Esophagus (tissue), 2 donors: ENCODE data around the gene PGBD4. TPM values are rescaled to one million over a fixed set of nuclear protein-coding genes. Genes with fewer than 3 reads are reported as not detected.
A peak's percentile ranks its signal among the peaks of the same experiment; 100 is the strongest.

Source experiments
- H3K27ac ChIP-seq, 2 donors: one replicate each; pipeline ENCODE4 v1.5.1; 2013; ENCODE audit warnings: low read depth in 2 of 2, mild to moderate bottlenecking in 2 of 2, inconsistent platforms in 1 of 2, low read length in 1 of 2, moderate library complexity in 1 of 2
- H3K27me3 ChIP-seq, 2 donors: one replicate each; pipeline ENCODE4 v1.6.1; 2013; ENCODE audit warnings: low read length in 2 of 2, control low read depth in 1 of 2, mild to moderate bottlenecking in 1 of 2; ENCODE audit not compliant: insufficient read depth in 2 of 2, control insufficient read depth in 1 of 2
- H3K36me3 ChIP-seq, 2 donors: one replicate each; pipeline ENCODE4 v1.6.1; 2013; ENCODE audit warnings: low read length in 1 of 2; ENCODE audit not compliant: control insufficient read depth in 2 of 2, insufficient read depth in 2 of 2
- H3K4me1 ChIP-seq, 2 donors: one replicate each; pipeline ENCODE4 v1.6.1; 2013; ENCODE audit warnings: low read length in 1 of 2; ENCODE audit not compliant: control insufficient read depth in 2 of 2, insufficient read depth in 2 of 2
- H3K4me3 ChIP-seq, 2 donors: one replicate each; pipeline ENCODE4 v1.5.1; 2013; ENCODE audit warnings: low read length in 2 of 2, mild to moderate bottlenecking in 2 of 2, low read depth in 1 of 2, moderate library complexity in 1 of 2
- H3K9me3 ChIP-seq, 2 donors: one replicate each; pipeline ENCODE4 v1.6.1; 2013; ENCODE audit warnings: mild to moderate bottlenecking in 2 of 2, low read depth in 1 of 2, low read length in 1 of 2, moderate library complexity in 1 of 2; ENCODE audit not compliant: control insufficient read depth in 2 of 2, insufficient read depth in 1 of 2
- WGBS, 2 donors: extraction: QIAGEN DNeasy Blood & Tissue Kit; methylation state at CpG; one replicate each; pipeline ENCODE4 v1.1.7; 2013; 5-methylcytosine and 5-hydroxymethylcytosine counted together
- polyA plus RNA-seq, 2 donors: library from polyadenylated mRNA; stranded (reverse); fragments of 200-250 nt; gene quantifications; one replicate each; pipeline ENCODE4 v1.2.3, GENCODE V29; 2013
- donor health status: healthy with polysubstance abuse.
- donor health status: Bipolar disorder and iron deficiency.

Gene PGBD4
- polyA plus RNA-seq, 2 donors = 0.49 to 0.71 TPM

DNA sequence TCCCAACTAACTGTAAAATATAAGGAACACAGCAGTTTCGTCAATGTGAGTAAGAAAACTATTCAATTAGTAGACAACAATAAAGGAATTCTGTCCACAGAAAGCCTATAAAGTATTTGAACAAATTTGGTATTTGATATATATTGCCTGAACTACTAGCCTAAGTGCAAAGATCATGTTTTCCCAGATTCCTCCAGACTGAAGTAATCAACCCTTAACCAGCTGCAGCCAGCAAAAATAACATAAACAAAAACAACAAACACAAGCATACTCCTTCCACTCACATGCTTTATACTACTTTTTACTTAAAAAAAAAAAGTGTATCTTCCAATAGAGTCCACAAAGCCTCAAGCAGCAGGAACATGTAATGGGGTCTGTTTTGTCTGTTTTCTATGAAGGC is 24.1 kb downstream of the PGBD4 start:
- Histone ChIP-seq H3K4me3 (no peak overlapping the region), H3K4me1 (no peaks in the 10 kb centered on the region), H3K27me3 (no peaks in the 10 kb centered on the region), H3K36me3 (no peaks in the 10 kb centered on the region), H3K27ac (no peak overlapping the region), H3K9me3 (no peaks in the 10 kb centered on the region)
- 53 to 56% methylated on average over 1 of the region's 1 CpG for WGBS, 2 donors

DNA sequence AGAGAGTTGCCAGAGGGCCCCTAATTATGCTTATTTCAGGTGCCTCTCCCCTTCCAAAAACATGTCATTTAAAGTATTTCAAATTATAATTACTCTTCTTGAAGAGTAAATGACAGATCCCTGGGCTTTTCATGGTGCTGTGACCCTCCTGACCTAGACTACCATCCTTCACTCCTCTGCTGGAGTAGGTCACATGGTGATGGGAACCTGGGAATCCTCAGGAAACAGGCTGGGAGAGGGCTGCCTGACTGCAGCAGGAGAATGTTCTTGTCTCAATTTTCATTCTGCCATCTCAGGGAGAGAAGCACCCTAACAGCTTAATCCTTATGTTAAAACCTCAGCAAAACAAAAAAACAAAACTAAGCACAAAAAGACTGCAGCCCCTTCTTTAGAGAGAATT is 24.6 kb downstream of the PGBD4 start:
- H3K36me3 ChIP-seq = no peaks in the 10 kb centered on the region
- no peaks in the 10 kb centered on the region for H3K27me3 ChIP-seq
- H3K9me3 ChIP-seq = no peaks in the 10 kb centered on the region
- H3K27ac ChIP-seq = no peak overlapping the region
- H3K4me1 ChIP-seq = no peaks in the 10 kb centered on the region
- no peak overlapping the region for H3K4me3 ChIP-seq

DNA sequence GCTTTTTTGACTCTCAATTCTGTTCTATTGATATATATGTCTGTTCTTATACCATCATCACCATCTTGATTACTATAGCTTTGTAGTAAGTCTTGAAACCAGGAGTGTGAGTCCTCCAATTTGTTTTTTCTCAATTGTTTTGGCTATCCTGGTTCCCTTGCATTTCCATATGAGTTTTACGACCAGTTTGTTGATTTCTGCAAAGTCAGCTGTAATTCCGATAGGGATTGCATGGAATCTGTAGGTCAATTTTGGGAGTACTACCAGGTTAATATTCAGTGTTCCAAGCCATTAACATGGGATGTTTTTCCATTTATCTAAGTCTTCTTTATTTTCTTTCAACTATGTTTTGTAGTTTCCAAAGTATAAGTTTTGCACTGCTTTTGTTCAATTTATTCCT is 27.0 kb downstream of the PGBD4 start:
- no peaks in the 10 kb centered on the region for H3K27me3 ChIP-seq
- no peak overlapping the region for H3K4me3 ChIP-seq
- WGBS, 2 donors = 48 to 49% methylated on average over 2 of the region's 2 CpGs
- no peaks in the 10 kb centered on the region for H3K9me3 ChIP-seq
- no peaks in the 10 kb centered on the region for H3K4me1 ChIP-seq
- no peaks in the 10 kb centered on the region for H3K36me3 ChIP-seq
- H3K27ac ChIP-seq = no peak overlapping the region

DNA sequence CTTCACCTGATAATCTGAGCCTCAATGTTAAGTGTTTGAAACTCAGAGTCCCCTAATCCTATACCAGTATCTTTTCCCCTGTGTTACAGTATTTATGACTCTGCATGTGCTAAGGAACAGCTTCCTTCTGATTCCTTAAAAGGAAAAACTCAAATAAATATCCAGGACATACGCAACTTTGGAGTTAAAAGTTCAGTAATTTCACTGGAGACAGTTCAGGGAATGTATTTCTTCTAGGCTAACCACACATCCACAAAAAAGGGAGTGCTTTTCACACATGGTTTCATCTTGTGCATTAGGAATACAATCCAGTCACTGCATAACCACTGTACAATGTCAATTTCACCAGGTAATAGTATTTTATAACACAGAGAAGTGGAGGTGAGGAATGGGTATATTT is 31.0 kb downstream of the PGBD4 start:
- Histone ChIP-seq H3K36me3 (no peaks in the 10 kb centered on the region), H3K27ac (no peak overlapping the region), H3K4me1 (no peaks in the 10 kb centered on the region), H3K27me3 (no peaks in the 10 kb centered on the region), H3K4me3 (no peak overlapping the region), H3K9me3 (no peaks in the 10 kb centered on the region)
- WGBS, 2 donors = 90 to 95% methylated on average over 1 of the region's 1 CpG

DNA sequence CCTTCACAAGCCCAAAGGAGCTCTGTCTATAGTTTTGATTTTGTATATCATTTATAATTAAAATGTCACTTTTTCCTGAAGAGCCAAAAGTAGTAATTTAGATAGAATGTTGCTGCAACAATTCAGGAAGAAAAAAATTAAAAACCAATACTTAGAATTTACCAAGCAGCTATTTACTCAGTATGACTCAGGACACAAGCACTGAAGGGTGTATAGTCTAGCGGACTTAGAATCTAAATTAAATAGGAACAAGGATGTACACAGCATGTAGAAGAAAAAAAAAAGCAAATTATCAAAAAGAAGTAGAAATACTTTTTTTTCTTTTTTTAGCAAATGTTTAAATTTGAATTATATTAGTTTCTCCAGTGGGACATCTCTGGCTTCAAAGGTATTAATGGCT is 31.6 kb downstream of the PGBD4 start:
- Histone ChIP-seq H3K27me3 (no peaks in the 10 kb centered on the region), H3K4me3 (no peak overlapping the region), H3K4me1 (no peaks in the 10 kb centered on the region), H3K27ac (no peak overlapping the region), H3K9me3 (no peaks in the 10 kb centered on the region), H3K36me3 (no peaks in the 10 kb centered on the region)
- WGBS, 2 donors = 88 to 90% methylated on average over 1 of the region's 1 CpG

DNA sequence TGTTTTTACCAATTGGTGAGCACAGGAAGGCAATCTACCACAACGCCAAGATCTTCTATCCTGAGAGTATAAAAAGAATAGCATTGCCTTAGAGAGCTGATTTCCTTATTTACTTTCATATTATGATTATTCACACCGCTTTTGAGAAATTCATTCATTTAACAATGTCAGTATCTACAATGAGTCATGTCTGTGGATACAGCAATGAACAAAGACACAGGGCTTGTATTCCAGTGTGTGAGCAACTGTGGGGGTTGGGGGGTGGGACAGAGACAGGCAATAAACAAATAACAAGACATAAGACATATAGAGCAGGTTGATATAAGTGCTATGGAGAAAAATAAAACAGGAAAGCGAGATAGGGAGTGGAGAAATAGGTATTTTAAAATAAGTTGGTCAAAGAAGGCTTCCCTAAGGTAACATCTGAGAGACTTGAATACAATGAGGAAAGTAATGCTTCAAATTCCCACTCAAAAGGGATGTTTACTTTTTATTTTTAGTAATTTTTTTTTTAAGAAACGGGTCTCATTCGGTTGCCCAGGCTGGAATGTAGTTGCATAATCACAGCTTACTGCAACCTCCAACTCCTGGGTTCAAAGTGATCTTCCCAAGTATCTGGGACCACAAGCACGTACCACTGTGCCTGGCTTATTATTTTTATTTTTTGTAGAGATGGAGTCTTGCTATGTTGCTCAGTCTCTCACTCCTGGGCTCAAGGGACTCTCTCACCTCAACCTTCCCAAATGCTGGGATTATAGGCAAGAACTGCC is 45.7 kb downstream of the PGBD4 start:
- 53 to 62% methylated on average over 6 of the region's 6 CpGs for WGBS, 2 donors
- H3K27me3 ChIP-seq = no peaks in the 10 kb centered on the region
- peaks cover 3 to 11% of the 10 kb centered on the region in 2 donors for H3K36me3 ChIP-seq
- H3K27ac ChIP-seq = no peak overlapping the region
- no peaks in the 10 kb centered on the region for H3K9me3 ChIP-seq
- no peaks in the 10 kb centered on the region for H3K4me1 ChIP-seq
- H3K4me3 ChIP-seq = no peak overlapping the region

DNA sequence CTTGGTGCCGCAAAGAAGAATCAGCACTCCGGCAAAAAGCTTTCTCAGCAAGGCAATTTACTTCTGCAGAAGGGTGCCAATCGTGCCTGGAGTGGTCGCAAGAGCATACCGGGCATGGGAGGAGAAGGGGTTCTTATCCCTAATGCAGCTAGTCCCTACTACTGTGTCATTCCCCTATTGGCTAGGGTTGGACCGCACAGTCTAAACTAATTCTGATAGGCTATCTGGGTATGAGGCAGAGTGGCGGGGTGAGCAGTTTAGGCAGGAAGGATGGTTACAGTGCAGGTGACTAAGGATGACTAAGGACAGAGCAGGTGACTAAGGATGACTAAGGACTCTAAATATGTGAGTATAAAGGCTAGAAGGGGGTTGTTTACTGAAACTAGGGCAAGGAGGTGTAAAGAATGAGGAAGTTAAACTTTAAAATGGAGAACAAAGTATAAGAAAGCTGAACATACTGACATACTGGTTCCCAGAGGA is 52.9 kb downstream of the PGBD4 start:
- H3K4me1 ChIP-seq = no peaks in the 10 kb centered on the region
- 94% methylated on average over 7 of the region's 7 CpGs for WGBS, 2 donors
- H3K9me3 ChIP-seq = peaks cover 0 to 3% of the 10 kb centered on the region in 2 donors
- no peak overlapping the region for H3K4me3 ChIP-seq
- H3K36me3 ChIP-seq = peaks cover 5 to 10% of the 10 kb centered on the region in 2 donors
- H3K27ac ChIP-seq = peak overlapping the region in 1 of 2 donors; percentile 55
- no peaks in the 10 kb centered on the region for H3K27me3 ChIP-seq

DNA sequence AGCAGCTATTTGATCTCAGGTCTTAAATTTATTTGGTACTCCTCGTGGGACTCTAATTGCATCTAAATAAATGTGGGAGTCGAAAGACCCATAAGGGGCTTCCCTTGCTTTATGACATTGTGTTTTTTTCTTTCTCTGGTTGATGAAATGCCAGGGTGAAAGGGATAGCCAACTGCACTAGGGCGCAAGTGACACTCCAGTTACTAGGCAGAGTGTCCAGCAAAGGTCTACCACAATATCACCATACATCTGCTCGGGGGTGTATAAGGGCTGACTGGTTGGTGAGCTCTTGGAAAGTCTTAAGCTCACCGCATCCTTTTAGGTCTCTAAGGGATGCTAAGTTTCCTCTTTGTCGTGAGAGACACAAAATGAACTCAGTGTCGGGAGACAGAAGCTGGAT is 54.0 kb downstream of the PGBD4 start:
- H3K27ac ChIP-seq = no peak overlapping the region
- no peaks in the 10 kb centered on the region for H3K27me3 ChIP-seq
- H3K9me3 ChIP-seq = peaks cover 0 to 6% of the 10 kb centered on the region in 2 donors
- 91 to 93% methylated on average over 7 of the region's 7 CpGs for WGBS, 2 donors
- H3K4me3 ChIP-seq = no peak overlapping the region
- no peaks in the 10 kb centered on the region for H3K4me1 ChIP-seq
- H3K36me3 ChIP-seq = peaks cover 8 to 13% of the 10 kb centered on the region in 2 donors
